GM21526 (cell line): ENCODE measurements around the gene ALOXE3.

ENCODE experiments used
- ATAC-seq: cut with Tn5 transposase; IDR thresholded peaks from one replicate; pipeline ENCODE4 v1.9.1; 2021; ENCODE audit warnings: moderate library complexity; ENCODE audit not compliant: unreplicated experiment, low FRiP score

Gene ALOXE3

DNA sequence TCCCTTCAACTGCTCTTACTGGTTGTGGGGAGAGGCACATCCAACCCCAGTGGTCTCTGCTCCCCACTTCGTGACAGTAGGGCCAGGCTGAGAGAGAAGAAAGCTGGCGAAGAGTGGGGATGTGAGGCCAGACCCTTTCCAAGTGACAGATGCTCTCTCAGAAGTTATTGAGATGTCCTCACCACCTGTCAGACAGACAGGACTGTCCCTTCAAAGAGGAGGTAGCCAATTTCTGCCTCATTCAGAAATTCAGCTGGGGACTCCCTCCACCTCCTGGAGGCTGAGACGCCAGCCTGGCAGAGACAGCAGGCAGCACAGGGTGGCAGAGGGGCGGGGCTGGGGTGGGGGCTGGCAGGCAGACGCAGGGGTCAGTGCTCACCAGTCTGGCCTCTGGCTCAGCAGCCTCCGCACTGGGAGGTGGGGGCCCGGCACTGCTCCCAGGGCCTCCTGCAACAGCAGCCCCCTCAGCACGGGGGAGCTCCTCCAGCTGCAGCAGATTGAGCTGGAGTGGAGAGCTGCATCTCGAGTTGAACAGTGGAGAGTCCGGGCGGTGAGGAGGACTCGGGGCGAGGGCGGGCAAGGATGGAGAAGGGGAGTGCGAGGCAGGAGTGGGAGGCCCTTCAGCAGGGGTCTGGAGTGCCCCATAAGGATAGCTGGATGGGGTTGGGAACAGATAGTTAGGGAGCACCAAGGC, 24.7 kb upstream of the ALOXE3 start:
- no peak for ATAC-seq

DNA sequence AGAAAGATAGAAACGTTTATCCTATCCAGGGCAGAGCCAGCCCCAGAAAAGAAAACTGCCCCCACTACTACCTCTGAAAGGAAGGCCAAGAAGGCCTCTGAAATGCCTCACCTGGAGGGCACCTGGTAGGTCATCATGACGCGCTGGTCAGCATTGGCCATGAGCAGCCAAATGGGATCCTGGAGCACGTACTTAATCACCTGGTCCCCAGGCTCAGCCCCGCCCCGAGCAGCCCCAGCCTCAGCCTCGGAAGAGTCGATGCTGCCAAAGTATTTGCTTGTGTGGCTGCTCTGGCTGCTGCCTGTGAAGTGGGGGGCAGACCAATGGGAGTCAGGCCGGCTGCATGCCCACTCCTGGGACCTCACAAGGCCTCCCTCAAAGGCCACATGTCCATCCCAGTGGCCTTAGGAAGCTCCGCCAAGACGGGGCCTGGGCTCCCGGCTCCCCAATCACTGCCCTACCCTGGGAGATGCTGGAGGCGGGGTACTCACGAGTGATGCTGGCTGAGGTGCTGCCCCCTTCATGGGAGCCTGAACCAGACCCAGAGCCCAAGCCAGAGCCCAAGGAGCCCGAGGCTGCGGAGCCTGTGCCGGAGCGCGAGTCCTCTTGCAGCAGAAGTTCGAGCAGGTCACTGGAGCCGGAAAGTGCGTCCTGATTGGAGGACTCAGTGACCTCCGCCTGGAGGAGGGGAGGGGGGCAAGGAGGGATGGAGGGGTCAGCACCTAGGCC, 24.0 kb upstream of the ALOXE3 start:
- ATAC-seq = no peak

DNA sequence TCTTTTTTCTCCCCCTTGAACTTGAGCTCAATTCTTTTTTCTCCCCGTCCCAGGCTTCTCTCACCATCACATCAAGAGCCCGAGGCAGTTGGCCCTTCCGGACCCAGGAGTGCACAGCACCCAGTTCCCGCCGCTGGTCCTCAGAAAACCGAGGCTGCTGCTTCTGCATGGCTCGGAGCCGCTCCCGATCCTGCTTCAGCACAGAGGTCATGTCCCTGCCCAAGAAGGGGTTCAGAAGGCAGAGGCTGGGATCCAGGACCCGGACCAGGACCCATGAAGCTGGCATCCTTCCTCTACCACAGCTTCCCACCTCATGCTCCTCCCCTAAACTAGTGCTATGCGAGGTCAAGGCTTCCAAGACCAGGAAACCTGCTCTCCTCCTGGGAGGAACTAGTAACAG, 23.4 kb upstream of the ALOXE3 start:
- no peak for ATAC-seq

DNA sequence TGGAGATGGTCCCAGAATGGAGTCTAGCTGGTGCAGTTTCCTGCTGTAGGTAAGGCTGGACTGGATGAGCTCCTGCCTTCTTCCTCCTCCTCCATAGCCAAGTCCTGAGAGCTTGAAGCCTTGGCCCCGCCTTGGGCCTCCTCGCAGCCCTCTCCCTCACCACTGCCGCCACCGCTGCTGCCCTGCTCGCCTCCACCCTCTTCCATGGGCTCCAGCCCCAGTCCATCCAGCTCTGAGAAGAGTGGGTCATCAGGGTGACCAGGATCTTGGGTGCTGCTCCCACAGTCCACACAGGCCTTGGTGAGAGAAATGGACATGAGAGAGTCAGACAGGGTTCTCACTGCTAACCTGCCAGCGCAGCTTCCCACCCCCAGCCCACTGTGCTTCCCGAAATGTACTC, 22.7 kb upstream of the ALOXE3 start:
- ATAC-seq = no peak

DNA sequence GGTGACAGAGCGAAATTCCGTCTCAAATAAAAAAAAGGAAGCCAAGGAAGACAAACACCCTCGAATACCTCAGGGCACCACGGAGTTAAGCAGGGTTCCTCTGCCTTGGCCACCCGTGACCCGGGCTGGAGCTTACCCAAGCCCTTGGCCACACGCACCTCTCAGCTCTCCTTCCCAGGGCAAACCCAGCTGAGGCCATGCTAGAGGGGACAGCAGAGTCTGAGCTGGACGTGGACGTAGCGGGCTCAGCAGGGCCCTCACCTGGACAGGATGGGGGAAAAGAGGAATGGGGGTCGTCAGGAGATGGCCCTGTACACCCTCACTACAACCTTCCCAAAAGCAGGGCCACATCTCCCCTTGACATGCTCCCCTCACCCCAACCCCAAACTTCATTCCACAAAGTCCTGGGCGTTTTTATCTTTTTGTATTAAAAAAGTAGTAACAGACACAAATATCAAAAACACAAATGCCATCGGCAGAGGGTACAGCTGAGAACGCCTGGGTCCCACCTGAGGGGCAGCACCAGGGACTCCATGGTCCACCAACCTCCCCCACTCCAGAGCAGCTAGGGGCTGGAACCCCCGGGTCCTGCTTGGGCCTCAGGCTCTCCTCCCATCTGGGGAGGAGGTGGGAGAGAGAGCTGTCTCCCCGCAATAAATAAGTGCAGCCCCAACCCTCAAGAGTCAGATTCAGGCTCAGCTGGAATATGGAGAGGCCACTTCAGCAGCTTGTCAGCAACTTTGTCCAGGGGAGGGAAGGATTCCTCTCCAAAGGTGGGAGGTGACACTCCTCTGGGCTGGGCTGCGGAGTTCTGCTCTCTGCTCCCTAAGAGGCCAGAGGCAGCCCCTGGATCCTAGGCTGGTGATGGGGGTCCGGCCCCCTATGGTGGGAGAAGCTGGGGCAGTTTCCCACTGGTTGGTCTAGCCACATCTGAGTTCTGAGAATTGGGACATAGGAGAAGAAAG, 22.0 kb upstream of the ALOXE3 start:
- ATAC-seq = no peak

DNA sequence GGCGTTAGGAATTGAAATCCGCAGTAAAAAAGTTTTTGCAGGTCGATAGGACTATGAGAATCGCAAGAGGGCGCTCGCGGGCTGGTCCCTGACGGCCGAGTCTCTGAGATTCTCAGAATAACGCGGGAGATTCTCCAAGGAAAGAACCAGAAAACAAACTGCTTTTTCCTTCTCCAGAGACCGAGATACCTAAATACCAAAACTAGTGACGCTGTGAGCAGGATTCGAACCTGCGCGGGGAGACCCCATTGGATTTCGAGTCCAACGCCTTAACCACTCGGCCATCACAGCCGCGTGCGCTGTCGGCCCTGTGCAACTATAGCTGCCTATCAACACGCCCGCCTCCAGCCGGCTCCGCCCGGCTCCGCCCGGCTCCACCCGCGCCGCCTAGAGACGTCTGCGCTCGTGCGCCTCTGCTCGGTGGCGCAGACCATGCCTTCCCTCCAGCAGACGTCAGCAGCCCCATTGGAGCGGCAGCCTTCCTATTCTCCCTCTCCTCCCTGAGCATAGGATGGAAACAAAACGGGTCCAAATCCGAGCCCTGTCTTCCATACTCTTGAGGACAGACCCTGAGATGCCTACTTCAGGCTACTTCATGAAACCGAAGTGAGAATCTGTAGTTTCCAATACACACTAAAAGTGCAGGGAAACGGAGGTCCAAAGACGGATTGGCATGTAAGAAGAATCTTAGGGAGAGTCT, 20.5 kb upstream of the ALOXE3 start:
- peak; percentile 71 for ATAC-seq

DNA sequence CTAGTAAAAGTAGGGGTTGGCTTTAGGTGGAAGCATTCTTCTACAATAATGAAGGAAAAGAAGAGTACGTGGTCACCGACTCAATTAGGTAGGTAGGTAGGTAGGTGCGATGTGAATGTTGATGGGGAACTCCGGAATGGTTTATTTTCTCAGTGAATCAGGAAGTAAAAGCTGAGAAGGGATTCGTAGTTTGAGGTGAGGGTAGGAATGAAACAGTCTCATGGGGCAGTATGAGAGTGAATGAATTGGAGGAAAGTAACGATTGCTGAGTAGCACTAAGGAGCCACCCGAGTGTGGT, 20.0 kb upstream of the ALOXE3 start:
- ATAC-seq = no peak

DNA sequence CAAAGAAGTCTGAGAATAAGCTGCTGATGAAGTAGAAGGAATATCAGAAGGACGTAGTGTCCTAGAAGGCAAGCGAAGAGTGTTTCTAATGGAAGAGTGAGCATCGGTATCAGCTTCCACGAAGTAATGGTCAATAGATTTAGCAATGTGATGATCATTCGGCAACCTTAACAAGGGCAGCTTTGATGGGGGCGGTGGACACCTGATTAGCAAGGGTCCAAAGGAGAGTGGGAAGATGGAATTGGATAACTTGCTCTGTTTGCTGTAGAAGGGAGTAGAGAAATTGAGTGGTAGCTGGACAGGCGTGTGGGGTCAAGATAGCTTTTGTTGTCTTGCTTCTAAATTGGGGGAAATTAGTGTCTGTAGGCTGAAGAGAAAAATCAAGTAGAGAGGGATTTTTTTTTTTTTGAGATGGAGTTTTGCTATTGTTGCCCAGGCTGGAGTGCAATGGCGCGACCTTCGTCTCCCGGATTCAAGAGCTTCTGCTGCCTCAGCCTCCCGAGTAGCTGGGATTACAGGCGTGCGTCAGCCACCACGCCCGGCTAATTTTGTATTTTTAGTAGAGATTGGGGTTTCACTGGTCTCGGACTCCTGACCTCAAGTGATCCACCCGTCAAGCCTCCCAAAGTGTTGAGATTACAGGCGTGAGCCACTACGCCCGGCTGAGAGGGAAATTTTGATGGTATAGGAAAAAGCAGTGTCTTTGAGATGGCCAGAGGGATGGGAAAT, 19.5 kb upstream of the ALOXE3 start:
- ATAC-seq = no peak

DNA sequence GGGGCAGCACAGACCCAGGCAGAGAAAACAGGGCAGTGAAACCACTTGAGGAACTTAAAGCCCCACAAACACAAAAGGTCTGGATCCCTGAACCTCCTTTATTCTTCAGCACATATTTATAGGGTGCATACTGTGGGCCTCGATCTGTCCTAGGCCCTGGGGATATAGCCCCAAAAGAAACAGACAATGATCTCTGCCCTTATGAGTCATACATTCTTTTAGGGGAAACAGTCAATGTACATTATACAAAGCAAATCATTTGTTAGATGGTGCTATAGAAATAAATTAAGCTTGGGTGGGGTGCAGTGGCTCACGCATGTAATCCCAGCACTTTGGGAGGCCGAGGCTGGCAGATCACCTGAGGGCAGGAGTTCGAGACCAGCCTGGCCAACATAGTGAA, 15.6 kb upstream of the ALOXE3 start:
- no peak for ATAC-seq

DNA sequence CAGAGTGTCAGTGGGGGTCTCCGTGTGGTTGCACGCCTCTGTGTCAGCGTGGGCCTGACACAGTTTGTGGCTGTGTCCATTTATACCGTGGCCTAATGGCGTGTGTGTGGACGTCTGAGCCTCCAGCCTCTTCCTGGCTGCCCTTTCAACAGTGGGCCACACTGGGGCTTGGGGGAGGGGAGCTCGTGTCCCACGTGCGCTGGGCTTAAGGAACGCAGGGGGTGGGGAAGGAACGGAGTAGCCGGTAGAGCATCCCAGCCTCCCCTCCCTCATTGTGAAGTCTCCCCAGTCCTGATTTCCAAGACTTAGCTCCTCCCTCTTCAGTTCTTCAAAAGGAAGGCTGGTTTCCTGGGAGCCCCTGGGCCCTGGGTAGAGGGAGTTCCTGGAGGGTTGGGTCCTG, 15.1 kb upstream of the ALOXE3 start:
- ATAC-seq = no peak

DNA sequence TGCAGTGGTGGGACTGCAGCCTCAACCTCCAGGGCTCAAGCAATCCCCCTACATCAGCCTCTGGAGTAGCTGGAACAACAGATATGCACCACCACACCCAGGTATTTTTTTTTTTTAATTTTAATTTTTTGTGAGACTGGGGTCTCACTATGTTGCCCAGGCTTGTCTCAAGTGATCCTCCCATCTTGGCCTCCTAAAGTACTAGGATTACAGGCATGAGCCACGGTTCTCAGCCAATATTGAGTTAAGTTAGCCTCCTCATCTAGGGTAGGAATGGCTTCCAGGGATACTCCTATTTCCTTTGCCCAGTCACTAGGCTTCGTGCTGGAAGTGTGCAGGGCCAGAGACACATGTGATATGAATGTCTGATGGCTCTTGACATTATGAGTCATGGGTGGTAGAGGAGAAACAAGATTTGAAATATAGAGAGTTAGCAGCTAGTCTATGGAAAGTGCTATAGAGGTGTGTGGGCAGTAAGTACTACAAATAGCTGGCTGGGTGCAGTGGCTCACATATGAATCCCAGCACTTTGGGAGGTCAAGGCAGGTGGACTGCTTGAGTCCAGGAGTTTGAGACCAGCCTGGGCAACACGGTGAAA, 13.6 kb upstream of the ALOXE3 start:
- ATAC-seq = no peak

DNA sequence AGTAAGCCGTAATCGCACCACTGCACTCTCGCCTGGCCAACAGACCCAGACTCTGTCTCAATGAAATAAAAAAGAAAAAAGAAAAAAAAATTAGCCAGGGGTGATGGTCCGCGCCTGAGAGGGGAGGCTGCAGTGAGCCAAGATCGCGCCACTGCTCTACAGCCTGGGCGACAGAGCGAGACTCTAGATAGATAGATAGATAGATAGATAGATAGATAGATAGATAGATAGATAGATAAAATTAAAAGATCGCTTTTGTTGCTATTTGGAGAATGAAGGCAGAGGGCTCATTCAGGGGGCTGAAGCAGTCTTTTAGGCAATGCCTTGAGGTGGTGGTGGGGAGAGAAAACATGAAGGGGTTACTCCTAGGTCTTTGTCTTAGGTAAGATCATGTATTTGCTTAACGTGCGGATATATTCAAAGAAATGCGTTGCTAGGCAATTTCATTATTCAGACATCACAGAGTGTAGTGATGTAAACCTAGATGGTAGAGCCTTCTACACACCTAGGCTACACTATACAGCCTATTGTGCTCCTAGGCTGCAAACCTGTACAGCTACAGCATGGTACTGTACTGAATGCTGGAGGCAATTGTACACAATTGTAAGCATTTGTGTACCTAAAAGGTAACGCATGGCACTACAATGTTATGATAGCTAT, 9.9 kb upstream of the ALOXE3 start:
- ATAC-seq = no peak

DNA sequence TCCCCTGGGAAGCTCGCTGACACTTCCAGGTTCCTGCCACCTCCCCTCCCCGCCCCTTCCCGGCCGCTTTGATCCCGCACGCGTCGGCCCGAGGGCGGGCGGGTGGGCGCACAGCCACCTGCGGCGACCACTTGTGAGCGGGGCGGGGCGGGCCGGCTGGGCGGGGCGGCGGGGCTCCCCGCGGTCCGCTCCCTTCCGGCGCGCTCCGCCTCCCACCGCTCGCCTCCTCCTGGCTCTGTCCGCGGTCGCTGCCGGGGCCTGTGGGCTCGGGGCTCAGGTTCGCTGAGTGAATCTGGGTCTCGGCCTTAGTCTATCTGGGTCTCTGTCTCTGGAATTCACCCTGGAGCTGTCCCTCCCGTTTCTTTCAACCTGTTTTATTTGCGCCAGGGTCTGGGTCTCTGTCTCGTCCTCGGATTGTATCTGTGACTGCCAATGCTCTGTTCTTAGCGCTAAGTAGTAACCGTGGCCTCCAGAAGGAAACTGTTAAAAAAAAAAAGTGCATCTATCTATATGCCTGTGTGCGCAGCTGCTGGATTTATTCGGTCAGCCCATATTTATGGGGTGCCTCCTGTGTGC, 8.3 kb upstream of the ALOXE3 start:
- ATAC-seq = no peak

DNA sequence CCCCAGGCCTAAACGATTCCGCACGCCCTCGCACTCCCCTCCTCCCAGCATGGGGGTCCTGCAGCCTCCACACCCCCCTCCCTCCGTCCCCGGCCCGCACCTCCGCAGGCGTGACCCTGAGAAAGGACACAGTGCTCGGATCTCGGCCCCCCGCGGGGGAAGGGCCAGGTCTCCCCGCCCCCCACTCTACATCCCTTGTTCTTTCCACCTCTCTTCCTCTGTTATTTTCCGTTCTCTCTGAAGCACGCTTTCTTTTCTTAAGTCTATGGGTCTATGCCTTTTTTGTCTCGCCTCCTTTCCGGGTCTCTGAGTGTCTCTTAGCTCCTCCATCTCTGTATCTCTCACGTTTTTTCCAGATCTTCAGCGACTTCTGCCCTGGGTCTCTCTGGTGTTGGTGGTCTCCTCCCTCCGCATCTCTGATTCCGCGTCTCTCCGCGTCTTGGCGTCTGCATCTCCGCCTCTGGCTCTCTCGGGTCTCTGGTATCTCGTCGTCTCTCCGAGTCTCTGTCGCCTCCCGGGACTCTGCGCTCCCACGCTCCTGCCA, 7.7 kb upstream of the ALOXE3 start:
- ATAC-seq = no peak

DNA sequence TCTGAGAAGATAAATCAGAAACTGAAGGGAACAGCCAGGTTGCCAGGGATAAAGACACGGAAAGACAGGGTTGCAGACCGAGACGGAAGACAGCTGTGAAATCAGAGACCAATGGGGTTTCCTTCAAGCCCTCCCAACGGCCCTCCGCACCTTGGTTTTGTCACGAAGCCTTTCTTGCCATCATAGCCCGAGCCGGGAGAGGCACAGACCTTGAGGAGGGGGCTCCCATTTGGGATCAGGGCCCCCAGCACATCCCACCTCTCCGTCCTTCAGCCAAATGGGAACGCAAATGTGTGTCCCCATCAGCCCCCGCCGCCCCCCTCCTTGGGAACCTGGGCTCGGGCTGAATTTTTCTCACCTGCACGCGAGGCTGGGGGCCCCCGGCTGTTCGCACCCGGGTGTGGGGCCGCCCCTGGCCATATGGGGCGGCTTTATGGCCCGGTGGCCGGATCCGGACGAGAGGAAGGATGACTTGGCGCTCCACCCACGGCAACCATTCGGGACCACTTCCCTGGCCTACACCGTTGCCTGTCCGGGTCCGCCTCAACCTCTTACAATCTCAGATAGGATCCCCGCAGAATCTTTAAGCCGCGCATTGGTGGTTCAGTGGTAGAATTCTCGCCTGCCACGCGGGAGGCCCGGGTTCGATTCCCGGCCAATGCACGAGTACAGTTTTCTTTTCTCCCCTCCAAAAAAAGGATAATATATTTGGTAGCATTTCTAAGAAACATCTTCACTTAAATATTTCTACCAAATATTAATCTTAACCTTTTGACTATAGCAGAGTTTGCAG, 7.0 kb upstream of the ALOXE3 start:
- ATAC-seq = no peak

DNA sequence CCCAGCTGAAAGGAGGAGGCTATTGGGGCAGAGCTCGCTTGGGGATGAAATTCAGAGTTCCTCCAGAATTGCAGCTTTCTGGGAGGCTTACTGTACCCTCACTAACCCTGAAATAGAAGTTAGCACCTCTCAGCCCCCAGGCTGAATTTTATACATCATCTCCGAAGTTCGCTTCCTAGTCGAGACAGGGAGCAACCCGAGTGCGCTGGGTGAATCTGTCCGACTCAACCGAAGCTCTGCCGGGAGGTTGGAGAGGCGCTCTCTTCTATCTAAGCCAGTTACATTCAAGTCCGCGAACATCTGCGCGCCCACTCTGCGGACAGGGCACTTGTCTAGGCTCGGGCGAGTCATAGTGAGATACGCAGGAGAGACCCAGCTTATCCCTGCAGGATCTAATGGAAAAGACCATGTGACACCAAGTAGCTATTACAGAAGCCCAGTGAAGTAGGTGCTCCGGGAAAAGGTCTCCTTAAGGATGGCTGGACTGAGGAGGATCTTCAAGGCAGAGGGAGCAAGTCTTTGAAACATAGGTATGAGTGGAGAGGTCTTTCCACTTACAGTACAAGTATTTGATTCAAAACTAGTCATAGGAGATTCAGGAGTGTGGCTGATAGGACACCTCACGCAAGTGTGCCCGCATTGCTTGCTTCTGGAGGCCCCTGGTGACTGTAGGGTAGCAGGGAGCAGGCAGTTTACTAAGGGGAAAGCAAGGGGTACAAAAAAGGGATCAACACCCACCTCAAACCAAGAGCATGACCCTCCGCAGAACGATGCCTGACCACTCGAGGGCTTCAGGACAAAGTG, 6.2 kb upstream of the ALOXE3 start:
- no peak for ATAC-seq

DNA sequence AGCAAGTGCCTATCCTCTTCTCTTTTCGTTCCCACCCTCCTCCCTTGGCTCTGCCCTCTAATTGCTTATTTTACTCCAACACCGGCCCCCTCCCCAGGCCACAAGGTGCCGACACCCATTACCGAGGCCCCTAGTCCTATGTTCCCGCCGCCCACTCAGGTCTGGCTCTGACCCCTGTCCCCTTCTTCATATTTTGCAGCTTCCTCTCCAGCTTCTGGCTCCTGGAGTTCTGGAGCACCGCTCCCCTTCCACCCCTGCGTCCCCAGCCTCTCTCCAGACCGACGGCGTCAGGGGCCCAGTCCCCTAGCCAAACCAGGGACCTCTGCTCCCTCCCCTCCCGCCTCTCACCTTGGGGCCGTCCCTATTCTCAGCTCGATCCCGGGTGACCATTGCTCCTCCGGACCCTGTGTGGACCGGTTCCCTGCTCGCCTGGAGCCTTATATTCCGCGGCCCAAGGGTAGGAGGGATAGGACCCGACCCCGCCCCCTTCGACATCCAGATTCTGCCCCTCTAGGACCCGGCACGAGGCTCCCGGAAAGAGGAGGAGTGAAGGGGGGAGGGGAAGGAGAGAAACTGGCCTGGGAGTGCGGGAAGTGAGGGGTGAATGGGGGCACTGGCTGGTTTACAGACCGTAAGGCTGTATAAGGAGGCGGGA, 5.5 kb upstream of the ALOXE3 start, which contains the start of gene HES7:
Gene HES7, minus strand, starts transcription at position 412 of the 655 bp plus-strand sequence. Its CDS starts 22 bp downstream, at position 390.
- ATAC-seq = no peak
